Dedifferentiated amniotic fluid mesenchymal stem cell (primary cell): ENCODE results near the gene SLC51B.

Experiments
- DNase-seq: peaks from one replicate; pipeline ENCODE4 v3.0.0-alpha.2; 2016; ENCODE audit errors: extremely low spot score

SLC51B gene

DNA sequence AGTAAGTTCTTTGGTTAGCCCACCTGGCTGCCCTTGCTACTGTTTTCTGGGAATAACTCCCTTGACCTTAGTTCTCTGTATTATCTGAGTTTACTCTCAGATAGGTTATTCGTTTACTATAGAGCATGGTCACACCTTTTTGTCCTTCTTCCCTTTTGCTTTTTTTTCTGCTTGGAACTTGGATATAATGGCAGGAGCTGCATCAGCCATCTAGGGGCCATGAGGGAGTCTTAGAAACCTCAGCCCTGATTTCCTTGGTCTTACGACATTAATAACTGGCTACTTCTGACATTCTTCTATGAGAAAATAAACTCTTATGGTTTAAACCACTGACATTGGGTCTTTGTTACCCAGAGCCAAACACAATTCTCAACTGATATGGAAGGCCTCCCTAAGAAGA lies 3.4 kb upstream of the SLC51B start:
- no peak for DNase-seq

DNA sequence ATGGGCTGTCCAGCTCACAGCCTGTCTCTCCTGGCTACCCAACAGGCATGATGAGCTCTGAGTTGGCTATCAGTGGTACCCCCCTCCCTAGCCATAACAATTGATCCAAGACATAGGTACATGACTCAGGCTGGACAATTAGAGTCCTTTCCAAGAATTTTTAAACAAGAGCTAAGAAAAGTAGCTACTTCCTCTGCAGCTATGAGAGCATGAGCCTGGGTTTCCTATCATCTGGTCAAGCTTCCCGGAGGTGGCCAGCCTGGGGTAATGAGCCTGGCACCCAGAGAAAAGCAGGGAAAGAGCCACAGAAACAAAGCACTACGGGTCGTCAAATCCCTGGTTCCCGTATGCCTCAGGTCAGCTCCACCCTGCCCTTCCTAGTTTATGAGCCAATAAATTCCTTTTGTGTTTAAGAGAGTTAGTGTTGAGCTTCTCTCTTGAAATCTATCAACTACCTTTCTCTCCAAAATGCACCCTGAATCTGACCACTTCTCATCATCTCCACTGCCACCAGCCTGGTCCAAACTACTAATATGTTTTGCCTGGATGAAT lies 2.3 kb upstream of the SLC51B start:
- no peak for DNase-seq

DNA sequence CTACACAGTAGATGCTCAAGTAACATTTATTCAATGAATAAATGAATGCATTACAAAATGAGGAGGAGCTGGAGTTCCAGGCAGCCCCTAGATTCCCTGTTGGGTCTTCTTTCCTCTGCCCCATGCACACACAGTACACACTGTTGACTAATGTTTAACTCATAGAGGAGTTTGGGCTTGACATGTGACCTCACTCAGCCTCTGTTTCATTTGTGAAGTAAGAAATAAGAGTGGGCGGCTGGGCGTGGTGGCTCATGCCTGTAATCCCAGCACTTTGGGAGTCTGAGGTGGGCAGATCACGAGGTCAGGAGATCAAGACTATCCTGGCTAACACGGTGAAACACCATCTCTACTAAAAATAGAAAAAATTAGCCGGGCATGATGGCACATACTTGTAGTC lies 969 bp upstream of the SLC51B start:
- peak; percentile 22 for DNase-seq

DNA sequence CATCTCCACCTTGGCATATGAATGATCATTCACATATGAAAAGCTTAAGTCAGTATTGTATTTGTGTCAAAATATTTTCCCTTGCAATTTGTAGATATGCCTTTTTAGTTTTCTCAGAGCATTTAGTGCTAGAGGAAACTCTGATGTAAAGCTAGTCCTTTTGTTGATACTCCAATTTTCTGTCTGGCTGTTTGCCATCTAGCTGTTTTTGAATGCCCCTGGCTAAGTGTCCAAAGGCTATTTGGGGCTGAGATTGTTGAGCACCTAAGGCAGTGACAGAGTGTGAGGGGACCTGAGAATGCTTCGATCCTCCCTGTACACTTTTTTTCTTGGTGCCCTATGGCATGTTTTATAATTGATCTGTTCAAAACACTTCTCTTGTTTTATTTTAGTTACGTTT lies 3.1 kb downstream of the SLC51B start:
- DNase-seq, result no peak

DNA sequence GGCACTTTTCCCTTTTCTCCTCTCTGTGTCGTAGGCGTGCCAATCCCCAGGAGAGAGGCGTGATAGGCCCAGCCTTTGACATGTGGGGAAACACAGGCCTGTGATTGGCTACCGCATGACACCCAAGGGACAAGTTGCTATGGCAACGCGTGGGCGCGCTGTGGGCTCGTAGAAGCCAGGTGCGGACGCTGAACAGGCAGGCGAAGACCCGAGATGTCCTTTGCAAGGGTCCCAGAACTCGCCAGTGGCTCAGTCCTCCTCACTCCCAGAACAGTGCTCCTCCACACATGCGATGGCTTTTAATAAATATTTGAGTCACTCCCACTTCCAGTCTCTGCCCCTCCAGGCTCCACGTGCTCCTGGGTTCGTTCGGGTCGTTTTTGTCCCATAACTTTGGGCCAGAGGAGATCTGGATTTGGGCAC lies 4.2 kb downstream of the SLC51B start:
- DNase-seq, result peak; percentile 92

DNA sequence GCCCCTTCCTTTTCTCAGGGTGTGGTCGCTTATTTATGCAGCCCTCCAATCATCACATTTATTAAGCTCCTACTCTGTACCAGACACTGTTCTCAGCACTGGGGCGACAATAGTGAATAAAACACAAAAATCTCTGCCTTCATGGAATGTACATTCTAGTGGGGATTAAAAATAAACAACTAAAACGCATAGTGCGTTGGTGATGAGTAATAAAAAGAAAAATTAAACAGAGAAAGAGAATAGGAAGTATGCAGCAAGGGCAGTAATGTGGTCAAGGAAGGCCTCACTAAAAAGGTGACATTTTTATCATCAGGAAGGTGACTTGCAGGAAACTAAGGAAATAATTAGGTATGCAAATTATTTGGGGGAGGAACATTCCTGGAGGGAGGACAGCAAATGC lies 5.1 kb downstream of the SLC51B start:
- no peak for DNase-seq

GRCh38 chr15:65051266-65051665 lies 6.1 kb downstream of the SLC51B start:
- no peak for DNase-seq

DNA sequence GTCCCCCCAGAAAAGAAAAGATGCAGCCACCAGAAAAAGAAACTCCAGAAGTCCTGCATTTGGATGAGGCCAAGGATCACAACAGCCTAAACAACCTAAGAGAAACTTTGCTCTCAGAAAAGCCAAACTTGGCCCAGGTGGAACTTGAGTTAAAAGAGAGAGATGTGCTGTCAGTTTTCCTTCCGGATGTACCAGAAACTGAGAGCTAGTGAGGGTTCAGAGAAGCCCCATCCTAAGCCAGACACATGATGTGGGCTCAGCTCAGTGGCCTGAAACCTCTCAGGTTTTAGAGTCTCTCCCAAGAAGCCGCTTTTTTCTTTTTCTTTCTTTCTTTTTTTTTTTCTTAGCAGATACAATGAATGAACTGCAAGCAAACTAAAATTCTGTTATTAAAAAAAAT lies 7.8 kb downstream of the SLC51B start:
- DNase-seq, result no peak

GRCh38 chr15:65054333-65055200 lies 9.4 kb downstream of the SLC51B start:
- peak; percentile 59 for DNase-seq

DNA sequence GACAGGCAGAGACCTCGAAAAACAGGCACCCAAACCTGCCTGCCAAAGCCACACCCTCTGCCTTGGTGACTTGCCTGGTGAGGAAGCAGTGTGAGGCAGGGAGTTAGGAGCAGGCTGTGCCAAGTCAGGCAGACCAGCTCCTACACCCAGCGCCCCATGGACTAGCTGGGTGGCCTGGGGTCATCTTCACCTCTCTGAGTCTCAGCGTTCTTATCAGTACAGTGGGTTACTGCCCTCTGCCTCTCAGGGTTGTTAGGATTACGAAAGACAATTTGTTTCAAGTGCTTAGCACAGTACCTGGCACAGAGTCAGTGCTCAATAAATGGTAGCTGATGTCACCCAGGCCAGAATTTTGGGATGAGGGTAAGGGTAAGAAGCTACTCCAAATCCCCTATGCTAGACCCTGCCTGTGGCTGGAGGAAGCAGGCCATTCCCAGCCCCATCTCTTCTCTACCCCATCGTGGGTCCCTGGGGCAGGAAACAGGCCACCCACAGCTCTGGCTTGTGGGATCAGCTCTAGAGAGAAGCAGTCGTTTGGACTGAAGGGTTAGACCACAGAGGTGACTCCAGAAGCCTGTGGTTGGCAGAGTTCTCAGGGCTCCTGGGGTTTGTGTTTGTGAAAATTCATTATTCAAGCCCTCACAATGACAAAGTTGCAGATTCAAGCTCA lies 10.1 kb downstream of the SLC51B start:
- no peak for DNase-seq

- no peak for DNase-seq
These were observed 10.9 kb downstream of the SLC51B start for GRCh38 chr15:65056106-65056505.

DNA sequence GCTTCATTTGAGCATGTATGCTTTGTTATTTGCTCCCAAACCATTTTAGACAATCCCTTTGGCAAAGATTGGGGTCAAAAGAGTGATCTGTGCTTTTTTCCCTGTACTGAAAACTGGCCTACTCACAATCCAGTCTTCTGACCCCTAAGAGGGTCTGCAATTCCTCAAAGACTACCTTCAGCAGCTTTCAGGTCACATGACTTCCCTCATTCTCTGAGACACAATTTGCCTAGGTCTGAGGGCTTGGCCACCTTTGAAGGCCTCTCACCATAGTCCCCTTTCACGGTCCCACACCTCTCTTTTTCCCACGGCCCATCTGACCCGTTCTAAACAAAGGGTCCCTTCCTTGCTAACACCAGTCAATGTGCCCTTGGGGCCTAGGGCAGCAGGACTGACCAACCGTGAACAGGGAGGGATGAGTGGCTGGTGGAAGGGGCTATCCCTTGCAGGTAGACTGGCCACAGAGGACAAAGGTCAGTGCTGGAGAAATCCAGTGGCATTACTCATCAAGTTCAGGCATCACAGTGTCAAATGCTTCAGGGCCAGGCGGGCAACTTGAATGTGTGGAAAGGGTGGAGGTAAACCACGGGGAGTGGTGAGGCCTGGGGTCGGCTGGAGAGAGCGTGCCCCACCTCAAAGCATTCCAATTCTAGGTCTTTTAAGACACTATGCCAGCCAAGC lies 11.8 kb downstream of the SLC51B start:
- DNase-seq, result no peak

DNA sequence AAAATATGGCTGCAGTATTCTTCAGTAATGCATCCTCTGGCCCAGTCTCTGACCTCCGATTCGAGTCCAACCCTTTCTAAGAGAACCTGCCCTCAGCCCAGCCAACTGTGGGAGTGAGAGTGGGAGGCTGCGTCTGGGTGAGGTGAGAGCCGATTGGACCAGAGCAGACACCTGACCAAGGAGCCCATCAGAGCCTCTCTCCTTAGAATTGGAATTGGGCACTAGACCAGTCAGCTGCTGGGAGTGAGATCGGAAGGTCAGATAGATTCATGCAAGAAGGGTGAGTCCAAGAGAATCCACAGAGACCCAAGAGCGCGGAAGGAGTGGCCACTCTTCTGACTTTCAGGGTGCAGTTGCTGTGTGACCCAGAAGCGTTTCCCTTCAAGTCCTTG lies 12.4 kb downstream of the SLC51B start:
- no peak for DNase-seq

GRCh38 chr15:65058394-65059368 lies 13.5 kb downstream of the SLC51B start:
- no peak for DNase-seq

DNA sequence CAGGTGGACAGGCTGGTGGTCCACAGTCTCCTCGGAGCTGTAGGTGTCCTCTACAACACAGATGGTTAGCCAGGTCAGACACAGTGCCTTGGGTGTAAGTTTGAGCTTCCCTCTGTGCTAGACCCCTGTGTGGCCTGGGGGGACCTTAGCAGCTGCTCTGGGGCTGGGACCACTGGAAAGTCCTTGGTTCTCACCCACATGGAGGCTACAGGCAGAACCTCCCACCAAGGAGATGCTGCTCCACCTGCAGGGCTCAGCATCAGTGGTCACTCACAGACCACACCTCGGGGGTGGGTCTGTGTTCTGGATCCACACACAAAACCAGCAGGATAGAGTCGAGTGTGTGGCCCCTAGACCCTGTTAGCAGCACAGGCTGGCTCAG lies 14.2 kb downstream of the SLC51B start:
- DNase-seq, result no peak

GRCh38 chr15:65059931-65060596 lies 14.9 kb downstream of the SLC51B start:
- DNase-seq, result no peak

- DNase-seq, result no peak
These were observed 15.6 kb downstream of the SLC51B start for GRCh38 chr15:65060641-65061397.

DNA sequence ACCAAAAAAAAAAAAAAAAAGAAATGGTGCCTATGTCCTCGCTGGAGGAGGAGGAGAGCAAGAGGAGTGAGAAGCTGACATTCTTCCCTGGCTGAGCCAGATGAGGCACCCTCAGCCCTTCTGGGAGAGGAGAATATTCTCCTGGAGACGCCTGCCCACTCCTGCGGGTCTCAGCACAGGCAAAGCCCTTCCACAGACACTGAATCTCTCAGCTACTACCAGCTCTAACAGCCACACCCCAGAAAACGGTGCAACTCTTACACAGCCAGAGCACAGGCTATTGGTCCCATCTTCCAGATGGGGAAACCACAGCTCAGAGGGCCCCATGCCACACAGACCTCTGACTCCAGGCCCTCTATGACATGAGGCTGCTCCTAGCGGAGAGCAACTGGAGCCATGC lies 16.9 kb downstream of the SLC51B start:
- DNase-seq, result no peak

DNA sequence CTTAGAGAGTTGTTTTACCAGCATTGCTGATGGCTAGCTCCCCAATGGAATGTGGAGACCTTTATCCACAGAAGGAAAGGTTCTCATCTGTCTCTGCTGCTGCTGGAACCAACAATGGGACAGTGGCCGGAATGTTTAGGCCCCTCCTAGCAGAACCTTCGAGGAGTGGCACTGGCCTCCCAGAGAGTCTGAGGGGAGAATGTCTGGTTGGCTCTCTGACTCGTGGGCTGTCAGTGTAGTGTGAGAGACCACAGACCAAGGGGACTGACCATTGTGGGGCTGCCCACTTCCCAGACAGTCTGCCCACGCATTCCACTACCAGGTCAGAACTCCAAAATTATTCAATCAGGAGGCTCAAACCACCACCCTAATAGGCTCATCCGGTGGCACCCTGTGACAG lies 17.5 kb downstream of the SLC51B start:
- DNase-seq, result no peak
